Subcutaneous adipose tissue (tissue), 4 donors: ENCODE data around the gene NUDC. TPM values are rescaled to one million over a fixed set of nuclear protein-coding genes. Genes with fewer than 3 reads are reported as not detected.

Source experiments
- total RNA-seq, 4 donors: library from RNA; depleted of rRNA; stranded (reverse); fragments of >200 nt; gene quantifications; one replicate each; pipeline ENCODE4 v1.1.0, GENCODE V29; 2016
- TF ChIP-seq, protein P1 (sequence below): fragments of 450-650 bp; IDR thresholded peaks from one replicate; pipeline ENCODE4 v1.5.1; 2016; ENCODE audit warnings: low read depth, mild to moderate bottlenecking, control low read depth, antibody characterized with exemption, moderate library complexity

The NUDC gene
- total RNA-seq, 4 donors from 2014 or later = 29.7 to 51.4 (median 37.1) TPM

DNA sequence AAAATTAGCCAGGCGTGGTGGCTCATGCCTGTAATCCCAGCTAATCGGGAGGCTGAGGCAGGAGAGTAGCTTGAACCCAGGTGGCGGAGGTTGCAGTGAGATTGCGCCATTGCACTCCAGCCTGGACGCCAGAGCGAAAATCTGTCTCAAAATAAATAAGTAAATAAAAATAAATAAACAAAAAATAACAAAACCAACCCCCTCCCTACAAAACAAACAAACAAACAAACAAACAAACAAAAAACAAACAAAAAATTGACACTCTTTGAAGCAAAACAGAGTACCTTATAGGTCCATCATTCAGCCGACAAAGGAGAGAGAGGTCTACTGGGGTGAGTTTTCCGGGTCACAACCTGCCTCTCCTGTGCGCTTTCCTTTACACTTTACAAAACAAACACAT is 44.1 kb downstream of the NUDC start:
- TF ChIP-seq, protein P1, sequence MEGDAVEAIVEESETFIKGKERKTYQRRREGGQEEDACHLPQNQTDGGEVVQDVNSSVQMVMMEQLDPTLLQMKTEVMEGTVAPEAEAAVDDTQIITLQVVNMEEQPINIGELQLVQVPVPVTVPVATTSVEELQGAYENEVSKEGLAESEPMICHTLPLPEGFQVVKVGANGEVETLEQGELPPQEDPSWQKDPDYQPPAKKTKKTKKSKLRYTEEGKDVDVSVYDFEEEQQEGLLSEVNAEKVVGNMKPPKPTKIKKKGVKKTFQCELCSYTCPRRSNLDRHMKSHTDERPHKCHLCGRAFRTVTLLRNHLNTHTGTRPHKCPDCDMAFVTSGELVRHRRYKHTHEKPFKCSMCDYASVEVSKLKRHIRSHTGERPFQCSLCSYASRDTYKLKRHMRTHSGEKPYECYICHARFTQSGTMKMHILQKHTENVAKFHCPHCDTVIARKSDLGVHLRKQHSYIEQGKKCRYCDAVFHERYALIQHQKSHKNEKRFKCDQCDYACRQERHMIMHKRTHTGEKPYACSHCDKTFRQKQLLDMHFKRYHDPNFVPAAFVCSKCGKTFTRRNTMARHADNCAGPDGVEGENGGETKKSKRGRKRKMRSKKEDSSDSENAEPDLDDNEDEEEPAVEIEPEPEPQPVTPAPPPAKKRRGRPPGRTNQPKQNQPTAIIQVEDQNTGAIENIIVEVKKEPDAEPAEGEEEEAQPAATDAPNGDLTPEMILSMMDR = no peak

DNA sequence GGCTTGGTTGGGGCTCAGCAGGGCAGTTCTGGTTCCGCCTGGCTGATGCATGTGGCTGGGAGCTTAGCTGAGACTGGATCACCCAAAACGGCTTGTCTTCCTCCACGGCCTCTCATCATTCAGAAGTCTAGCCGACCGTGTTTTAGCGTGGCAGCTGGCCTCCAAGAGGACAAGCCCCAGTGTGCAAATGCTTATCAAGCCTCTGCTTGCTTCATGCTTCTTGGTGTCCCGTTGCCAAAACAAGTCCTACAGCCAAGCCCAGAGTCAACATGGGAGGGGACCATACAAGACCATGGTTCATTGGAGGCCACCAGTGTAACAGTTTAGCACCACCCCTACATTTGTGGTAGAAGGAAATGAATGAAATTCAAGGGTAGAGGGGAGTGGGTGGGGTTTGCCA is 49.3 kb downstream of the NUDC start:
- TF ChIP-seq, protein P1 = no peak

DNA sequence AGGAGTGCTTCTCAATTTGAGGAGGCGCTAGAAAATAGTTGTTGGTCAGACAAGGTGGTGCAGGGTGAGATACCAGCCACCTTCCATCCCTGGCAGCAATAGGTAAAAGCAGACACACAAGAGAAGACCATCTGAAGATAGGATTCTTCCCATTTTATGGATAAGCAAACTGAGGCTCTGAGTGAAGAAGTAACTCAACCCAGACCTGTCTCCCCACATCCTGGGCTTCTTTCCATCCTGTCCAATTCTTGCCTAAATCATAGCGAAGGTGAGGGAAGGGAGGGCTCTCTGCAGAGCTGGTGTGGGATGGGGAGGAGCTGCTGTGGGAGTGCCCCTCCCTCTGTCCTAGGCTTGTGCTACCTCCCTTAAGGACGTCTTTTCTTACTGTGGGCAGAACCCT is 50.0 kb downstream of the NUDC start:
- TF ChIP-seq, protein P1 = no peak

DNA sequence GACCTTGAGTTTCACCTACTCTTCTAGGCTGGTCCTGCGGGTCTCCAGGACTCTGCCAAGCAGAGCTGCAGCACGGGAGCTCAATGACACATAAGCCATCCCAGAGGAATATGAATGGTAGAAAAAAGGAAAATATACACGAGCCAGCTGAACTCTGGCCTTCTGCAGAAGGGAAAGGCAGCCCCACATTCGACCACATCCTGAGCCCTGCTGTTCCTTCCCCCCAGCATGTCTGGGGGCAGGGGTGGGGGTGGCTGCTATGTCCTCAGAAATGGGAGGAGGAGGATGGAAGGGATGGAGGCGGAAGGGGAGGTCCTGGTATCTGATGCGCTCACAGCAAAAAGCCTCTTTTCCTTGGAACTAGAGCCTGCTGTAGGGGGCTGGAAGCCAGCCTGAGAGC is 50.8 kb downstream of the NUDC start:
- TF ChIP-seq, protein P1 = no peak

- TF ChIP-seq, protein P1 = no peak
These were observed 51.3 kb downstream of the NUDC start for GRCh38 chr1:26972821-26973220.

DNA sequence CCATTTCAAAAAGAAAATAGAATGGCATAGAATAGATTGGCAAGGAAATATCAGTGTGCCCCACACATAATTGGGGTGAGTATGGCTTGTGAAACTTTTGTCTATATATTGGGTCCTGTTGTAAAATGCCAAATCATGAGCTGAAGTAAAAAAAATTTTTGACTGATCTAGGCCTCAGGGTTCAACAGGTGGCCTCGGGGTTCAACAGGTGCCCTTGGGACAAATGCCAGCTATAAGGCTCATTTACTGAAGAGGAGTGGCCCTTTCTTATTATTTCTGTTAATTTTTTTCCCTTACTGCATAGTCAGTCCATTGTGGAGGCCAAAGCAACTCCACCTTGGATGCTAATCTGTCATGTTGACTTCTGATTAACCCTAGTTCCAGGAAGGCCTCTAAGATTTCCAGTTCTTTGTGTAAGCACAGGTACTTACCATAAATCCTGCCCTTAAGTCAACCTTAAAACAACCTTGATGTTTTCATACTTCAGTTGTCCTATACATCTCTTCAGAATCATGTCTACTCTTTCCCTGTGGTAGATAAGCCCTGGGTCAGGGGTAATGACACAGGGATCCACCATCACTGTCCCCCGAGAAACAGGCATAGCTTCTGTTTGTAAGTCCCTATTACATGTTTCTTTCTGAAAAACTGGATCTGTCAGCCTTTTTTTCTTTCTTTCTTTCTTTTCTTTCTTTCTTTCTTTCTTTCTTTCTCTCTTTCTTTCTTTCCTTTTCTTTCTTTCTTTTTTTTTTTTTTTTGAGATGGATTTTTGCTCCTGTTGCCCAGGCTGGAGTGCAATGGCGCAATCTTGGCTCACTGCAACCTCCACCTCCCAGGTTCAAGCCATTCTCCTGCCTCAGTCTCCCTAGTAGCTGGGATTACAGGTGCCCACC is 55.3 kb downstream of the NUDC start:
- TF ChIP-seq, protein P1 = no peak

- TF ChIP-seq, protein P1 = no peak
These were observed 57.4 kb downstream of the NUDC start for GRCh38 chr1:26978901-26979300.
